Measurements from ENCODE around the gene BMERB1.
"Not testable (repeated sequence)": the region's sequence is repeated elsewhere in the genome, so short reads cannot be mapped to it uniquely, and the experiment has no call there.

The BMERB1 gene

GRCh38 chr16:15526097-15526496, 91.7 kb downstream of the BMERB1 start:
- DNase-seq = no peak

DNA sequence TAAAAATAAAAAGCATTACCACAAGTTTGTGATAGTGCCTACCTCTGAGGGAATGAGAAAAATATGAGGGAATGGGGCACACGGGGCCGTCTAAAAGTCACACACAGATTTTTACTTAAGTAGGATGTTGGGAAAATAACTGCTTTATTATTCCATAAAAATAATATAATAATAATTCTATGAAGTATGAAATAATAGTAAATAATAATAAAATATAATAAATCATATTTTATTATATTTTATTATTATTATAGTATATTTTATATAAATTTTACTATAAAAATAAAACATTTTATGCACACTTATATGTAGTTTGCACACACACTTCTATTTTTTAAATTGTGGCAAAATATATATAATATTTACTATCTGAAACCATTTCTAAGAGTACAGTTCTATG, 92.3 kb downstream of the BMERB1 start:
- no peak for DNase-seq

DNA sequence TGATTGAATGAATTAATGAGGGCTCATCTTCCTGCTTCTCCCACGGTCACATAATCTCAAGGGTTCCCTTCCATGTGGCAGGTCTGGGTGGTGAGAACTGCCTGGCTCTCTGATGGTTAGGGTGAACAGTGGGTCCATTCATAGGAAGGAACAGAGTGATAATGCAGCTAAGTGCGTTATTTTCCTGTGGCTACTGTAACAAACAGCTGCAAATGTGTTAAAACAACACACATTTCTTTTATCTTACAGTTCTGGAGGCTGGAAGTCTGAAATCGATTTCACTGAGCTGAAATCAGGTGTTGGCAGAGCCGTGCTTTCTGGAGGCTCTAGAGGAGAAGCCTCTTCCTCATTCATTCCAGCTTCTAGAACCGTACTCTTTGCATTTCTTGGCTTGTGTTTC, 95.3 kb downstream of the BMERB1 start:
- DNase-seq = peak in 1 of 2 donors; percentile 34

GRCh38 chr16:15530085-15530484, 95.7 kb downstream of the BMERB1 start:
- no peak for DNase-seq

GRCh38 chr16:15532825-15533224, 98.4 kb downstream of the BMERB1 start:
- no peak for DNase-seq

- DNase-seq = no peak
These were observed 99.0 kb downstream of the BMERB1 start for GRCh38 chr16:15533386-15533785.

- no peak for DNase-seq
These were observed 101.4 kb downstream of the BMERB1 start for GRCh38 chr16:15535772-15536171.

- no peak for DNase-seq
These were observed 102.5 kb downstream of the BMERB1 start for GRCh38 chr16:15536843-15537242.

- no peak for DNase-seq
These were observed 104.1 kb downstream of the BMERB1 start for GRCh38 chr16:15538507-15538906.

GRCh38 chr16:15539197-15539596, 104.8 kb downstream of the BMERB1 start:
- no peak for DNase-seq

GRCh38 chr16:15542261-15542660, 107.9 kb downstream of the BMERB1 start:
- DNase-seq = no peak

DNA sequence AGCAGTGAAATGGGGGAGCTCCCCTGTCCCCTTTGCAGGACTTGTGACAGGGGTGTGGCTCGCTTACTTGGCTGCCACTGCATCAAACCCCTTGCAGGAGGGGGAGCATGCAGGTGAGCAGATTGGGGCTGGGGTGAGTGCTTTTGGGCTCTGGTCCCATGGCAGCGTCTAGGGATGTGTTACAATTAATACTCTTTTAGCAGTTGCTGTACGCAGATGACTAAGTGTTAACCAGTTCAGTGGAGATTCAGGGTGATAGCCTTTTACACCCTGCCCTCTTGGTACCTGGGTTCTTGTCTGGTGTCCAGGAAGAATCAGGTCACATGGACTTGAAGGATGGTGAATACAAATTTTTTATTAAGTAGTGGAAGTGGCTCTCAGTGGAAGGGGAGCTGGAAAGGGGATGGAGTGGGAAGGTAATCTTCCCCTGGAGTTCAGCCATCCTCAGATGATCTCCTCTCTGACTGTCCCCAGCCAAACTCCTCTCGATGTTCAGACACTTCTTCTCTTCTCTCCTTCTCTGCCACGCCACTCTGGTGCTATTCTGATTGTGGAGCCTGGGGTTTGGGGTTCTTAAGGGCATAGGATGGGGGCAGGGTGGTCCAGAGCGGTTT, 108.5 kb downstream of the BMERB1 start:
- DNase-seq = no peak

DNA sequence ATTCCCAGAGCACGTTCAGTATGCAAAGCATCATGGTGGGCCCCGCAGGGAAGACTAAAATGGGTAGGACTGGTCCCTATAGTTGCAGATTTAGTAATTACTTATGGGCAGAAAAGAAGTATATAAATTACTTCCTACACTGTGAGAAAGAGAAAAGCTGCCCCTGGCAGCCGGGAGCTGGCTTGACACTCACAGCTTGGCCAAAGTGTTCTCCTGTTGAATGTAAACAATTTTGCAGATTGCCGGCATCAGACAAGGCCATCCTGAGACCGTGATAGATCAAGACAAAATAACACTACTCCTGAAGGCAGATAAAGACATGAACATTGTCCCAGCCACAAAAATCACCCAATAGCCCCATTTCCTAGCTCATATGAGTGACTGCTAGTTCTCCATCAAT, 110.0 kb downstream of the BMERB1 start:
- no peak for DNase-seq

GRCh38 chr16:15545544-15545943, 111.2 kb downstream of the BMERB1 start:
- no peak for DNase-seq

- not testable (repeated sequence) for DNase-seq
These were observed 112.8 kb downstream of the BMERB1 start for GRCh38 chr16:15547072-15547767.

- no peak for DNase-seq
These were observed 113.3 kb downstream of the BMERB1 start for GRCh38 chr16:15547768-15548096.

DNA sequence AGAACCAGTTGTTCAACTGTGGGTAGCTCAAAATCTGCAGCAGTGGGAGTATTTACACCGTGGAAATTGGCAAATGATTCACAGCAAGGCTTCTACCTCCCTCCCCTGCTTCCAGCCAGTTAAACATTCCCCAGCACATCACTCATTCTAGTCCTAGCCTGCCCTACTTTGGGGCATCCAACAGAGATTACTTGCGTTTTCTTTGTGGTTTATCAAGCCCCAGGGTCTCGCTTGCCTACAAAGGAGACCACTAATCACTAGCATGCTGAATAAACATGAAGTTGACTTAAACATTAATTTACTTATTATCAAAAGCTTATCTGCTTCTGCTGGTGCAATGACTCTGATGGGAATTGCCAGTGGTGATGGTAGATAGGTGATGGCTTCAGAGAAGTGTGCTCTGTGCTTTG, 114.1 kb downstream of the BMERB1 start:
- no peak for DNase-seq

GRCh38 chr16:15552507-15552906, 118.1 kb downstream of the BMERB1 start:
- no peak for DNase-seq

- DNase-seq = no peak
These were observed 119.1 kb downstream of the BMERB1 start for GRCh38 chr16:15553313-15554088.

DNA sequence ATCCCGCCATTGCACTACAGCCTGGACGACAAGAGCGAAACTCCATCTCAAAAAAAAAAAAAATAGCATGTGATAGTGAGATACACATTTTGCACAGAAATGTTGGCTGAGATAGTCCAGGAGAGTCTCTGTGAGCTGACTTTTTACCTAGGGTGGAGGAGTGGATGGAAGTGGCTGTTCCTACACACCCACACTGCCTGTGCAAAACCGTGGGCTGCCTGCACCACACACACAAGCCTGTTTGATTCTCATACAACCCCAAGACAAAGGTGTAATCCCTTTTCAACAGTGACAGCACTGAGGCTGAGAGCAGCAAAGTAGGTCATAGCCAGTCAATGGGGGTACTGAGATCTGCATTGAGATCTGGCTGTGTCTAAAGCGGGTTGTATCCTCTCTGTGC, 121.7 kb downstream of the BMERB1 start:
- DNase-seq = no peak

DNA sequence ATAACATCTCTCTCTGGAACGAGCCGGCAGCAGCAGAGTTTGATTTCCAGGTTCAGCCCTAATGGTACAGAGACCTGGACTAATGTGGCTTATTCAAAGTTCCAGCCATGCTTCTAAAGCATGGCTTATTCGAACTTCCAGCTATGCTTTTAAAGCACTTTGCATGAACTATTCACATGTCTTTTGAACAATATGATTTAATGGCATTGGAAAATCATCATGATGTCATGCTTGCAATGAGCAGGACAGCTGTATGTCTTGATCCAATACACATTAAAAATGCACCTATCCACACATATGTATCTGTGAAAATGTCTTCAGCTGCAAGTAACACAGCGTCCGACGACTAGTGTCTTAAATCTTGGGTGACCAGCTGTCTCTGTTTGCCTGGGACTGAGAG, 122.9 kb downstream of the BMERB1 start:
- no peak for DNase-seq

- no peak for DNase-seq
These were observed 124.8 kb downstream of the BMERB1 start for GRCh38 chr16:15559176-15559575.

DNA sequence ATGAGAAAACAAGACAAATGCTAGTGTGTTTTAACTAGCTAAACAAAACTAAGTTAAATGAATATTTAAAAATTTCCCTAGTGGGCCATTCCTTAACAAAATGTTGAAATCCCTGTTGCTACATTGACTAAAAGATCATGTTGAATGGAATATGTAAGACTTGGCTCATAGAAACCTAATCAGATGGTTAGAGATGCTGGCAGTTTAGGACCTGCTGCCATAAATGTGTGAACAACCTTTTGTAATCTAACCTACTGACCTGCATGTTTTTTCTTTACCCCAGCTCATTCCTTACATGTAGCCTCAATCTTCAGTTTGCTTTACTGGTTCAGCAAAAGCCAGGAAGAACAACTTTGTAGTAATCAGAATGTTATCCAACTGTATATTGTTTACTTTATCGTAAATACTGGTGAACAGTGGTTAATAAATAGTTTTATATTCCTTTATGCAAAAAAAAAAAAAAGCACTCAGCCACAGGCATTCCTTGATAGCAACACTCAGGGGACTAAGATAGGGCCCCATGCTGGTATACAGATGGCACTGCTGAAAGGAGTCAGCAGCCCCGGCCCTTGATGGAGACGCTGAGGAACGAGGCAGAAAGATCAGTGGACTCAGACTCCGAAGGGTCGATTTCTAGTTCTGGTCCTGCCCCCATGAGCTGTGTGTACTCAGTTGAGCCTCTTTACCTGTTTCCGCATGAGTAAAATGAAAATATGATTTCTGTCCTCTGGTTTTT, 130.4 kb downstream of the BMERB1 start:
- DNase-seq = no peak

All from hippocampal formation (tissue), 2 donors.